ENCODE data around the gene LDHB.

The LDHB gene

DNA sequence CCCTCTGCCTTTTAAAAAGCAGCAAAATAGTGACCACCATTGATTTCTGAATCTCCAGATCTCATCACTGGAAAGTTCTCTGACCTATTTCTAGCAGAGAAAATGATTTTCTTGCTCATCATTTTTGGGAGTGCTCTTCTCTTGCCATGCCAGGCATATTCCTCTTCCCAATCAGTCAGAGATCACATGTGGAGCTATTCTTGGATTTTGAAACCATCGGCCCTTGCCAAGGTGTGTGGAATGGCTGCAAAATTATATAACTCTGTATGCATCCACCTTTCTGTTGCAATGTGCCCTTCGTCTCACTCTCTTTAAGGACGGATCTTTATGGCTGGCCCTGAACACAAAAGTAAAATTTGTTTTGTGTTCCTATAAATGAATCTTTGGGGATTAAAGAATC, 25.5 kb upstream of the LDHB start:
- no peak overlapping the region for H3K4me2 ChIP-seq (ENCODE audit: insufficient read depth, low read length)
- H3K4me3 ChIP-seq (ENCODE audit: low read depth in 1 of 2, low read length in 2 of 2), result no peak overlapping the region
- no peaks in the 10 kb centered on the region for H3K79me2 ChIP-seq (ENCODE audit: insufficient read depth, low read length)
- no peaks in the 10 kb centered on the region for H3K36me3 ChIP-seq (ENCODE audit: insufficient read depth, low read length)
- H4K20me1 ChIP-seq (ENCODE audit: insufficient read depth, low read length), result no peaks in the 10 kb centered on the region
- no peaks in the 10 kb centered on the region for H3K4me1 ChIP-seq (ENCODE audit: insufficient read depth, low read length)
- no peak for ATAC-seq (ENCODE audit: insufficient read depth, low read depth)
- DNase-seq, result no peak
- H3K9me3 ChIP-seq (ENCODE audit: insufficient read depth, low read length, severe bottlenecking), result no peaks in the 10 kb centered on the region
- H2AFZ ChIP-seq (ENCODE audit: low read depth, low read length), result no peak overlapping the region
- H3K9ac ChIP-seq (ENCODE audit: low read depth, low read length), result no peak overlapping the region
- TF ChIP-seq, protein P1, sequence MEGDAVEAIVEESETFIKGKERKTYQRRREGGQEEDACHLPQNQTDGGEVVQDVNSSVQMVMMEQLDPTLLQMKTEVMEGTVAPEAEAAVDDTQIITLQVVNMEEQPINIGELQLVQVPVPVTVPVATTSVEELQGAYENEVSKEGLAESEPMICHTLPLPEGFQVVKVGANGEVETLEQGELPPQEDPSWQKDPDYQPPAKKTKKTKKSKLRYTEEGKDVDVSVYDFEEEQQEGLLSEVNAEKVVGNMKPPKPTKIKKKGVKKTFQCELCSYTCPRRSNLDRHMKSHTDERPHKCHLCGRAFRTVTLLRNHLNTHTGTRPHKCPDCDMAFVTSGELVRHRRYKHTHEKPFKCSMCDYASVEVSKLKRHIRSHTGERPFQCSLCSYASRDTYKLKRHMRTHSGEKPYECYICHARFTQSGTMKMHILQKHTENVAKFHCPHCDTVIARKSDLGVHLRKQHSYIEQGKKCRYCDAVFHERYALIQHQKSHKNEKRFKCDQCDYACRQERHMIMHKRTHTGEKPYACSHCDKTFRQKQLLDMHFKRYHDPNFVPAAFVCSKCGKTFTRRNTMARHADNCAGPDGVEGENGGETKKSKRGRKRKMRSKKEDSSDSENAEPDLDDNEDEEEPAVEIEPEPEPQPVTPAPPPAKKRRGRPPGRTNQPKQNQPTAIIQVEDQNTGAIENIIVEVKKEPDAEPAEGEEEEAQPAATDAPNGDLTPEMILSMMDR (IDR thresholded peaks at IDR 0.05; ENCODE audit: borderline replicate concordance, extremely low read depth, low read length, poor library complexity, severe bottlenecking), result no peak
- TF ChIP-seq EZH2 (IDR thresholded peaks at IDR 0.05; ENCODE audit: borderline replicate concordance, low read depth, low read length, severe bottlenecking), result no peak
- no peak overlapping the region for H3K27ac ChIP-seq (ENCODE audit: low read length)
- peaks cover 2% of the 10 kb centered on the region for H3K27me3 ChIP-seq (ENCODE audit: insufficient read depth, low read length, poor library complexity)

DNA sequence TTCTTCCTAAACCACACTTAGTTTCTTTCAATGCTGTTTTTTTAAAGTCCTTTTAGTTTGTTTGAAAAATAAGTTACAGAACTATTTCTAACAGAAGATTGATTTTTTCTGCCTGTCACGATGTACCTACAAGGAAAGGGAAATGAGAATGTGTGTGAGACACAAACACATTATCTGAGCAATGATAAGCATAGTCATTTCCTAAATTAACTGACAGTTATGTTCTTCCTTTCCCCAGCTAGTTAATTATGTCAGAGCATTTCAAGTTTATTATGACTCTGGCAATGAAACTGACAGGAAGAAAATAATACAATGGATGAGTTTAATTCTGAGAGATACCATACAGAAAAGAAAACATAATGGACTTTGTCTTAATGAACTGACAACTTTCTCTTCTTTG, 21.3 kb upstream of the LDHB start:
- no peaks in the 10 kb centered on the region for H3K4me1 ChIP-seq (ENCODE audit: insufficient read depth, low read length)
- TF ChIP-seq, protein P1 (IDR thresholded peaks at IDR 0.05; ENCODE audit: borderline replicate concordance, extremely low read depth, low read length, poor library complexity, severe bottlenecking), result no peak
- TF ChIP-seq EZH2 (IDR thresholded peaks at IDR 0.05; ENCODE audit: borderline replicate concordance, low read depth, low read length, severe bottlenecking), result no peak
- H3K36me3 ChIP-seq (ENCODE audit: insufficient read depth, low read length), result no peaks in the 10 kb centered on the region
- H3K4me2 ChIP-seq (ENCODE audit: insufficient read depth, low read length), result no peak overlapping the region
- peaks cover 10% of the 10 kb centered on the region for H3K27me3 ChIP-seq (ENCODE audit: insufficient read depth, low read length, poor library complexity)
- no peak for DNase-seq
- H4K20me1 ChIP-seq (ENCODE audit: insufficient read depth, low read length), result no peaks in the 10 kb centered on the region
- no peak overlapping the region for H3K27ac ChIP-seq (ENCODE audit: low read length)
- no peak overlapping the region for H2AFZ ChIP-seq (ENCODE audit: low read depth, low read length)
- H3K79me2 ChIP-seq (ENCODE audit: insufficient read depth, low read length), result no peaks in the 10 kb centered on the region
- no peak overlapping the region for H3K9ac ChIP-seq (ENCODE audit: low read depth, low read length)
- ATAC-seq (ENCODE audit: insufficient read depth, low read depth), result no peak
- H3K9me3 ChIP-seq (ENCODE audit: insufficient read depth, low read length, severe bottlenecking), result no peaks in the 10 kb centered on the region
- H3K4me3 ChIP-seq (ENCODE audit: low read depth in 1 of 2, low read length in 2 of 2), result no peak overlapping the region

DNA sequence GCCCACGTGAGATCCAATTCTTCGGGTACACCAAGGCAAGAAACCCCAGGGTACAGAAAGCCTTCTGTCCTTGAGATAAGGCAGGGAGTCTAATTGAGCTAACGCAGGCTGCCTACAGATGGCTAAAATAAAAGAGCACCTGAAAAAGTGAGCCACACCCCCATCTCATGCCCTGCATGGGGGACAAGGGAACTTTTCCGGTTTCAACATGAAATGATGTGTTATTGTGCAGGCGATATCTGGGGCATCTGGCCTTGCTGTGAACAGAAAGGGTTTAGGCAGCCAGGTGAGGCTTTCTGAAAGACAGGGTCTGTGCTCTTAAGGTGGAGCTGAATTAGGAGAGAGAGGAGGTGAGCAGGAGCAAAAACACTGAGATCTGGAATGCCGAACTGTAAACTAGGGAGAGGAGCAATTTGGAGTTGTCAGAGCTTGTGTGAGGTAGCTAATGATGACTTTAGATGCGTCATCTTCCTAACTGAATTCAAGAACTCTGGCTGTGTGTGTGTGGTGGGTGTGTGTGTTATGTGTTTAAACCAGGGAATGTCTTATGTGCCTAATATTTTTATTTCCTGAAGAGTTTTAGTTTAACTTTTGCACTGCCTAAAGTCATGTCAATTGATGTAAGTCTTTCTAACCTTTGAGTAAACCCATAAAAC, 20.1 kb upstream of the LDHB start:
- Histone ChIP-seq H3K27me3 (ENCODE audit: insufficient read depth, low read length, poor library complexity) (peaks cover 10% of the 10 kb centered on the region), H3K27ac (ENCODE audit: low read length) (no peak overlapping the region), H3K4me3 (ENCODE audit: low read depth in 1 of 2, low read length in 2 of 2) (no peak overlapping the region), H3K4me1 (ENCODE audit: insufficient read depth, low read length) (no peaks in the 10 kb centered on the region), H2AFZ (ENCODE audit: low read depth, low read length) (no peak overlapping the region), H3K36me3 (ENCODE audit: insufficient read depth, low read length) (no peaks in the 10 kb centered on the region), H3K9ac (ENCODE audit: low read depth, low read length) (no peak overlapping the region), H3K4me2 (ENCODE audit: insufficient read depth, low read length) (no peak overlapping the region), H3K9me3 (ENCODE audit: insufficient read depth, low read length, severe bottlenecking) (no peaks in the 10 kb centered on the region), H4K20me1 (ENCODE audit: insufficient read depth, low read length) (no peaks in the 10 kb centered on the region), H3K79me2 (ENCODE audit: insufficient read depth, low read length) (no peaks in the 10 kb centered on the region)
- no peak for TF ChIP-seq EZH2 (IDR thresholded peaks at IDR 0.05; ENCODE audit: borderline replicate concordance, low read depth, low read length, severe bottlenecking)
- TF ChIP-seq, protein P1 (IDR thresholded peaks at IDR 0.05; ENCODE audit: borderline replicate concordance, extremely low read depth, low read length, poor library complexity, severe bottlenecking), result no peak
- DNase-seq (no peak), ATAC-seq (ENCODE audit: insufficient read depth, low read depth) (no peak)

Measured in DND-41 (cell line).